Neural cell (in vitro differentiated cells): ENCODE results near the gene BICRA. TPM values are rescaled to one million over a fixed set of nuclear protein-coding genes. Genes with fewer than 3 reads are reported as not detected.

Experiments used
- H2AFZ ChIP-seq: fragments of 200-600, 300-800 bp; sonication (generic), shearing (Covaris generic); 2 replicates; pipeline ENCODE4 v1.6.0; 2014; ENCODE audit warnings: low read depth, mild to moderate bottlenecking, antibody characterized with exemption, low read length, moderate library complexity
- H3F3A ChIP-seq: fragments of 200-600 bp; shearing (Covaris generic); 2 replicates; pipeline ENCODE4 v1.6.1; 2016; ENCODE audit warnings: mild to moderate bottlenecking, moderate library complexity, mixed read lengths, antibody characterized with exemption, low read length; ENCODE audit not compliant: insufficient read depth, poor library complexity, severe bottlenecking
- H3K27ac ChIP-seq: fragments of 200-600, 300-800 bp; sonication (generic), shearing (Covaris generic); 2 replicates; pipeline ENCODE4 v1.5.1; 2014; ENCODE audit warnings: mild to moderate bottlenecking, low read length, moderate library complexity
- H3K27me3 ChIP-seq: fragments of 300-800, 200-600 bp; sonication (generic), shearing (Covaris generic); 2 replicates; pipeline ENCODE4 v1.6.0; 2014; ENCODE audit warnings: mild to moderate bottlenecking, low read depth, low read length, moderate library complexity; ENCODE audit not compliant: insufficient read depth
- H3K36me3 ChIP-seq: fragments of 300-800, 200-600 bp; sonication (generic), shearing (Covaris generic); 2 replicates; pipeline ENCODE4 v1.5.1; 2014; ENCODE audit warnings: mild to moderate bottlenecking, antibody characterized with exemption, low read length, moderate library complexity; ENCODE audit not compliant: insufficient read depth
- H3K4me2 ChIP-seq: fragments of 300-800, 200-600 bp; sonication (generic), shearing (Covaris generic); 2 replicates; pipeline ENCODE4 v1.6.0; 2014; ENCODE audit warnings: mild to moderate bottlenecking, low read length
- H3K4me3 ChIP-seq: fragments of 300-800, 200-600 bp; sonication (generic), shearing (Covaris generic); 2 replicates; pipeline ENCODE4 v1.5.1; 2014; ENCODE audit warnings: mild to moderate bottlenecking, low read length, moderate library complexity
- H3K79me2 ChIP-seq: fragments of 200-600 bp; shearing (Covaris generic); replicated peaks from 2 replicates; pipeline ENCODE4 v1.6.0; 2014; ENCODE audit warnings: mild to moderate bottlenecking, low read length, moderate library complexity; ENCODE audit not compliant: insufficient read depth
- H3K9ac ChIP-seq: fragments of 300-800, 200-600 bp; sonication (generic), shearing (Covaris generic); 2 replicates; pipeline ENCODE4 v1.6.1; 2016; ENCODE audit warnings: mild to moderate bottlenecking, low read length, mixed read lengths
- H3K9me2 ChIP-seq: fragments of 200-600 bp; shearing (Covaris generic); 2 replicates; pipeline ENCODE4 v1.6.1; 2016; ENCODE audit warnings: mild to moderate bottlenecking, low read length, mixed read lengths; ENCODE audit not compliant: insufficient read depth
- H3K9me3 ChIP-seq: fragments of 200-600, 300-800 bp; sonication (generic), shearing (Covaris generic); 2 replicates; pipeline ENCODE4 v1.6.1; 2016; ENCODE audit warnings: mild to moderate bottlenecking, mixed run types, low read length, moderate library complexity, mixed read lengths
- H4K20me1 ChIP-seq: fragments of 200-600 bp; shearing (Covaris generic); 2 replicates; pipeline ENCODE4 v1.6.1; 2016; ENCODE audit warnings: mild to moderate bottlenecking, mixed run types; ENCODE audit not compliant: insufficient read depth
- EP300 ChIP-seq: fragments of 450-650 bp; conservative IDR thresholded peaks from 2 replicates; pipeline ENCODE4 v1.6.1; 2014; ENCODE audit warnings: antibody characterized with exemption, mild to moderate bottlenecking, moderate library complexity; ENCODE audit not compliant: poor library complexity, severe bottlenecking
- EZH2 ChIP-seq: fragments of 200-600, 300-800 bp; shearing (Covaris generic), sonication (generic); IDR thresholded peaks from 2 replicates; pipeline ENCODE4 v1.6.1; 2014; ENCODE audit warnings: antibody characterized with exemption, low read length, borderline replicate concordance, mild to moderate bottlenecking; ENCODE audit not compliant: insufficient read depth, poor library complexity, severe bottlenecking
- MXI1 ChIP-seq: fragments of 450-650 bp; conservative IDR thresholded peaks from 2 replicates; pipeline ENCODE4 v1.6.1; 2014; ENCODE audit warnings: antibody characterized with exemption, mild to moderate bottlenecking; ENCODE audit not compliant: poor library complexity, severe bottlenecking
- POLR2AphosphoS5 ChIP-seq: IDR thresholded peaks from 2 replicates; pipeline ENCODE4 v1.6.1; 2012
- RAD21 ChIP-seq: fragments of 450-650 bp; conservative IDR thresholded peaks from 2 replicates; pipeline ENCODE4 v1.6.1; 2014; ENCODE audit warnings: antibody characterized with exemption, mild to moderate bottlenecking, moderate library complexity
- SMC3 ChIP-seq: fragments of 450-650 bp; conservative IDR thresholded peaks from 2 replicates; pipeline ENCODE4 v1.6.1; 2014; ENCODE audit warnings: antibody characterized with exemption, mild to moderate bottlenecking, moderate library complexity; ENCODE audit not compliant: poor library complexity
- TAF1 ChIP-seq: IDR thresholded peaks from 2 replicates; pipeline ENCODE4 v1.6.1; 2012; ENCODE audit warnings: low read depth
- polyA plus RNA-seq: library from polyadenylated mRNA; depleted of rRNA; stranded (reverse); fragments of >200 nt; gene quantifications from 2 replicates; pipeline ENCODE4 v1.2.3, GENCODE V29; 2014
- TF ChIP-seq, protein P1 (sequence below): fragments of 450-650 bp; IDR thresholded peaks from 2 replicates; pipeline ENCODE4 v1.5.1; 2014; ENCODE audit warnings: antibody characterized with exemption, mild to moderate bottlenecking, moderate library complexity; ENCODE audit not compliant: poor library complexity, severe bottlenecking
- TF ChIP-seq, protein P2 (sequence below): IDR thresholded peaks from 2 replicates; pipeline ENCODE4 v1.6.1; 2012; ENCODE audit warnings: borderline replicate concordance

Gene BICRA
- polyA plus RNA-seq, 1 donor from 2014 or later, result 0.11 TPM

GRCh38 chr19:47680858-47681332 lies 72.0 kb downstream of the BICRA start:
- Histone ChIP-seq H4K20me1 (no peaks in the 10 kb centered on the region), H3K9ac (no peak overlapping the region), H3K4me3 (no peak overlapping the region), H3K36me3 (no peaks in the 10 kb centered on the region), H3K79me2 (no peaks in the 10 kb centered on the region), H3K27me3 (no peaks in the 10 kb centered on the region), H3K9me2 (no peaks in the 10 kb centered on the region), H3F3A (no peaks in the 10 kb centered on the region), H3K27ac (no peak overlapping the region), H3K9me3 (no peaks in the 10 kb centered on the region), H2AFZ (no peak overlapping the region), H3K4me2 (no peak overlapping the region)
- TF ChIP-seq, protein P1, sequence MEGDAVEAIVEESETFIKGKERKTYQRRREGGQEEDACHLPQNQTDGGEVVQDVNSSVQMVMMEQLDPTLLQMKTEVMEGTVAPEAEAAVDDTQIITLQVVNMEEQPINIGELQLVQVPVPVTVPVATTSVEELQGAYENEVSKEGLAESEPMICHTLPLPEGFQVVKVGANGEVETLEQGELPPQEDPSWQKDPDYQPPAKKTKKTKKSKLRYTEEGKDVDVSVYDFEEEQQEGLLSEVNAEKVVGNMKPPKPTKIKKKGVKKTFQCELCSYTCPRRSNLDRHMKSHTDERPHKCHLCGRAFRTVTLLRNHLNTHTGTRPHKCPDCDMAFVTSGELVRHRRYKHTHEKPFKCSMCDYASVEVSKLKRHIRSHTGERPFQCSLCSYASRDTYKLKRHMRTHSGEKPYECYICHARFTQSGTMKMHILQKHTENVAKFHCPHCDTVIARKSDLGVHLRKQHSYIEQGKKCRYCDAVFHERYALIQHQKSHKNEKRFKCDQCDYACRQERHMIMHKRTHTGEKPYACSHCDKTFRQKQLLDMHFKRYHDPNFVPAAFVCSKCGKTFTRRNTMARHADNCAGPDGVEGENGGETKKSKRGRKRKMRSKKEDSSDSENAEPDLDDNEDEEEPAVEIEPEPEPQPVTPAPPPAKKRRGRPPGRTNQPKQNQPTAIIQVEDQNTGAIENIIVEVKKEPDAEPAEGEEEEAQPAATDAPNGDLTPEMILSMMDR, result no peak
- TF ChIP-seq SMC3 (no peak), TAF1 (no peak), POLR2AphosphoS5 (no peak), EP300 (no peak), RAD21 (no peak), EZH2 (no peak), MXI1 (no peak)
- TF ChIP-seq, protein P2, sequence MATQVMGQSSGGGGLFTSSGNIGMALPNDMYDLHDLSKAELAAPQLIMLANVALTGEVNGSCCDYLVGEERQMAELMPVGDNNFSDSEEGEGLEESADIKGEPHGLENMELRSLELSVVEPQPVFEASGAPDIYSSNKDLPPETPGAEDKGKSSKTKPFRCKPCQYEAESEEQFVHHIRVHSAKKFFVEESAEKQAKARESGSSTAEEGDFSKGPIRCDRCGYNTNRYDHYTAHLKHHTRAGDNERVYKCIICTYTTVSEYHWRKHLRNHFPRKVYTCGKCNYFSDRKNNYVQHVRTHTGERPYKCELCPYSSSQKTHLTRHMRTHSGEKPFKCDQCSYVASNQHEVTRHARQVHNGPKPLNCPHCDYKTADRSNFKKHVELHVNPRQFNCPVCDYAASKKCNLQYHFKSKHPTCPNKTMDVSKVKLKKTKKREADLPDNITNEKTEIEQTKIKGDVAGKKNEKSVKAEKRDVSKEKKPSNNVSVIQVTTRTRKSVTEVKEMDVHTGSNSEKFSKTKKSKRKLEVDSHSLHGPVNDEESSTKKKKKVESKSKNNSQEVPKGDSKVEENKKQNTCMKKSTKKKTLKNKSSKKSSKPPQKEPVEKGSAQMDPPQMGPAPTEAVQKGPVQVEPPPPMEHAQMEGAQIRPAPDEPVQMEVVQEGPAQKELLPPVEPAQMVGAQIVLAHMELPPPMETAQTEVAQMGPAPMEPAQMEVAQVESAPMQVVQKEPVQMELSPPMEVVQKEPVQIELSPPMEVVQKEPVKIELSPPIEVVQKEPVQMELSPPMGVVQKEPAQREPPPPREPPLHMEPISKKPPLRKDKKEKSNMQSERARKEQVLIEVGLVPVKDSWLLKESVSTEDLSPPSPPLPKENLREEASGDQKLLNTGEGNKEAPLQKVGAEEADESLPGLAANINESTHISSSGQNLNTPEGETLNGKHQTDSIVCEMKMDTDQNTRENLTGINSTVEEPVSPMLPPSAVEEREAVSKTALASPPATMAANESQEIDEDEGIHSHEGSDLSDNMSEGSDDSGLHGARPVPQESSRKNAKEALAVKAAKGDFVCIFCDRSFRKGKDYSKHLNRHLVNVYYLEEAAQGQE, result no peak

GRCh38 chr19:47681388-47681787 lies 72.5 kb downstream of the BICRA start:
- Histone ChIP-seq H3K27ac (no peak overlapping the region), H2AFZ (no peak overlapping the region), H3K4me3 (no peak overlapping the region), H3K4me2 (no peak overlapping the region), H3F3A (no peaks in the 10 kb centered on the region), H3K9me2 (no peaks in the 10 kb centered on the region), H3K9me3 (no peaks in the 10 kb centered on the region), H3K9ac (no peak overlapping the region), H3K36me3 (no peaks in the 10 kb centered on the region), H3K79me2 (no peaks in the 10 kb centered on the region), H4K20me1 (no peaks in the 10 kb centered on the region), H3K27me3 (no peaks in the 10 kb centered on the region)
- no peak for TF ChIP-seq SMC3
- TF ChIP-seq, protein P2, result no peak
- TF ChIP-seq, protein P1, result no peak
- TF ChIP-seq EZH2, result no peak
- no peak for TF ChIP-seq EP300
- TF ChIP-seq MXI1, result no peak
- no peak for TF ChIP-seq RAD21
- TF ChIP-seq POLR2AphosphoS5, result no peak
- no peak for TF ChIP-seq TAF1
